WERI-Rb-1 (cell line): Measurements from ENCODE around the gene E2F3.

Source experiments
- DNase-seq: peaks from one replicate; pipeline ENCODE4 v3.0.0-alpha.2; 2020
- H3K27ac ChIP-seq: fragments of 250-450 bp; sonication (Bioruptor Pico); 2 replicates; pipeline ENCODE4 v1.5.1; 2020; ENCODE audit warnings: mild to moderate bottlenecking, moderate library complexity
- H3K27me3 ChIP-seq: fragments of 250-450 bp; sonication (Bioruptor Pico); 2 replicates; pipeline ENCODE4 v1.5.1; 2021; ENCODE audit warnings: mild to moderate bottlenecking, low read depth, moderate library complexity; ENCODE audit not compliant: insufficient read depth, severe bottlenecking
- H3K36me3 ChIP-seq: fragments of 250-450 bp; sonication (Bioruptor Pico); 2 replicates; pipeline ENCODE4 v1.5.1; 2020; ENCODE audit warnings: mild to moderate bottlenecking, moderate library complexity
- H3K4me3 ChIP-seq: 2 replicates; pipeline ENCODE4 v1.5.1; 2011; ENCODE audit warnings: low read depth, mild to moderate bottlenecking, control low read depth, low read length
- H3K9me3 ChIP-seq: fragments of 250-450 bp; sonication (Bioruptor Pico); 2 replicates; pipeline ENCODE4 v1.5.1; 2021; ENCODE audit warnings: mild to moderate bottlenecking, moderate library complexity; ENCODE audit not compliant: severe bottlenecking
- CTCF ChIP-seq: IDR thresholded peaks from 2 replicates; pipeline ENCODE4 v1.5.1; 2011; ENCODE audit warnings: low read depth, mild to moderate bottlenecking, control low read depth, inconsistent platforms, low read length

The E2F3 gene

GRCh38 chr6:20362623-20363022 lies 39.1 kb upstream of the E2F3 start:
- Histone ChIP-seq H3K36me3 (no peaks in the 10 kb centered on the region), H3K4me3 (no peak overlapping the region), H3K9me3 (peaks cover 8% of the 10 kb centered on the region), H3K27ac (no peak overlapping the region), H3K27me3 (no peaks in the 10 kb centered on the region)
- TF ChIP-seq CTCF: no peak
- no peak for DNase-seq

GRCh38 chr6:20364327-20364726 lies 37.4 kb upstream of the E2F3 start:
- no peaks in the 10 kb centered on the region for H3K27me3 ChIP-seq
- H3K9me3 ChIP-seq: peaks cover 8% of the 10 kb centered on the region
- no peak for DNase-seq
- no peak overlapping the region for H3K4me3 ChIP-seq
- TF ChIP-seq CTCF: no peak
- no peak overlapping the region for H3K27ac ChIP-seq
- H3K36me3 ChIP-seq: no peaks in the 10 kb centered on the region

- Histone ChIP-seq H3K27me3 (no peaks in the 10 kb centered on the region), H3K4me3 (no peak overlapping the region), H3K36me3 (no peaks in the 10 kb centered on the region), H3K9me3 (peaks cover 8% of the 10 kb centered on the region), H3K27ac (no peak overlapping the region)
- TF ChIP-seq CTCF: no peak
- DNase-seq: no peak
Observed at GRCh38 chr6:20365456-20365855, 36.2 kb upstream of the E2F3 start.

GRCh38 chr6:20366082-20366830 lies 35.4 kb upstream of the E2F3 start:
- DNase-seq: no peak
- TF ChIP-seq CTCF: no peak
- peaks cover 3% of the 10 kb centered on the region for H3K9me3 ChIP-seq
- no peaks in the 10 kb centered on the region for H3K27me3 ChIP-seq
- H3K36me3 ChIP-seq: no peaks in the 10 kb centered on the region
- H3K27ac ChIP-seq: no peak overlapping the region
- no peak overlapping the region for H3K4me3 ChIP-seq

GRCh38 chr6:20367743-20368485 lies 33.8 kb upstream of the E2F3 start:
- DNase-seq: no peak
- H3K4me3 ChIP-seq: no peak overlapping the region
- H3K27me3 ChIP-seq: no peaks in the 10 kb centered on the region
- no peak overlapping the region for H3K27ac ChIP-seq
- no peak for TF ChIP-seq CTCF
- H3K36me3 ChIP-seq: no peaks in the 10 kb centered on the region
- H3K9me3 ChIP-seq: peaks cover 3% of the 10 kb centered on the region
